HG03025 (cell line): ENCODE results near the gene PCDH10.

Source experiments
- ATAC-seq: cut with Tn5 transposase; IDR thresholded peaks from one replicate; pipeline ENCODE4 v1.9.1; 2021; ENCODE audit warnings: mild to moderate bottlenecking, moderate library complexity; ENCODE audit not compliant: unreplicated experiment, low FRiP score

Gene PCDH10

GRCh38 chr4:133148690-133149363 is at the start of gene PCDH10:
PCDH10 (plus strand) TSS chr4:133149294; CDS start chr4:133150141, 847 bp downstream.
- no peak for ATAC-seq

GRCh38 chr4:133102043-133102442 is 47.1 kb upstream of the PCDH10 start:
- no peak for ATAC-seq

GRCh38 chr4:133102612-133103409 is 46.3 kb upstream of the PCDH10 start:
- ATAC-seq, result no peak

- ATAC-seq, result no peak
Observed at GRCh38 chr4:133112641-133113040, 36.5 kb upstream of the PCDH10 start.

GRCh38 chr4:133124746-133125145 is 24.3 kb upstream of the PCDH10 start:
- ATAC-seq, result no peak

GRCh38 chr4:133127500-133127899 is 21.6 kb upstream of the PCDH10 start:
- ATAC-seq, result no peak

GRCh38 chr4:133129237-133129636 is 19.9 kb upstream of the PCDH10 start:
- ATAC-seq, result no peak

- no peak for ATAC-seq
Observed at GRCh38 chr4:133130171-133130570, 18.9 kb upstream of the PCDH10 start.

GRCh38 chr4:133131829-133132460 is 17.1 kb upstream of the PCDH10 start:
- no peak for ATAC-seq

GRCh38 chr4:133136833-133137232 is 12.3 kb upstream of the PCDH10 start:
- no peak for ATAC-seq

- no peak for ATAC-seq
Observed at GRCh38 chr4:133137571-133137970, 11.5 kb upstream of the PCDH10 start.

GRCh38 chr4:133143775-133144430 is 5.2 kb upstream of the PCDH10 start:
- ATAC-seq, result no peak

GRCh38 chr4:133145241-133145640 is 3.9 kb upstream of the PCDH10 start:
- ATAC-seq, result no peak

GRCh38 chr4:133145758-133146573 is 3.1 kb upstream of the PCDH10 start:
- no peak for ATAC-seq

GRCh38 chr4:133146574-133147241 is 2.4 kb upstream of the PCDH10 start:
- ATAC-seq, result no peak

GRCh38 chr4:133147286-133147821 is 1.7 kb upstream of the PCDH10 start:
- ATAC-seq, result no peak

GRCh38 chr4:133147921-133148689 is 989 bp upstream of the PCDH10 start:
- no peak for ATAC-seq

- ATAC-seq, result no peak
Observed at GRCh38 chr4:133149364-133149695, 236 bp downstream of the PCDH10 start.
